BE2C (cell line): ENCODE results near the gene LRG1.
A peak's percentile ranks its signal among the peaks of the same experiment; 100 is the strongest.

Experiments
- DNase-seq: peaks from one replicate; pipeline ENCODE4 v3.0.0-alpha.2; 2020
- H3K27me3 ChIP-seq: fragments of 250-450 bp; sonication (Bioruptor Pico); 2 replicates; pipeline ENCODE4 v1.5.1; 2020; ENCODE audit warnings: mild to moderate bottlenecking
- H3K36me3 ChIP-seq: fragments of 250-450 bp; sonication (Bioruptor Pico); 2 replicates; pipeline ENCODE4 v1.5.1; 2020; ENCODE audit warnings: mild to moderate bottlenecking
- H3K4me1 ChIP-seq: fragments of 250-450 bp; sonication (Bioruptor Pico); 2 replicates; pipeline ENCODE4 v1.5.1; 2020
- H3K4me3 ChIP-seq: 2 replicates; pipeline ENCODE4 v1.5.1; 2011; ENCODE audit warnings: low read depth, low read length
- H3K9me3 ChIP-seq: fragments of 250-450 bp; sonication (Bioruptor Pico); 2 replicates; pipeline ENCODE4 v1.5.1; 2020
- TF ChIP-seq, protein P1 (sequence below): IDR thresholded peaks from 2 replicates; pipeline ENCODE4 v1.5.1; 2012; ENCODE audit warnings: mild to moderate bottlenecking, low read depth, low read length

The LRG1 gene

GRCh38 chr19:4553092-4553695 lies 13.4 kb upstream of the LRG1 start:
- TF ChIP-seq, protein P1, sequence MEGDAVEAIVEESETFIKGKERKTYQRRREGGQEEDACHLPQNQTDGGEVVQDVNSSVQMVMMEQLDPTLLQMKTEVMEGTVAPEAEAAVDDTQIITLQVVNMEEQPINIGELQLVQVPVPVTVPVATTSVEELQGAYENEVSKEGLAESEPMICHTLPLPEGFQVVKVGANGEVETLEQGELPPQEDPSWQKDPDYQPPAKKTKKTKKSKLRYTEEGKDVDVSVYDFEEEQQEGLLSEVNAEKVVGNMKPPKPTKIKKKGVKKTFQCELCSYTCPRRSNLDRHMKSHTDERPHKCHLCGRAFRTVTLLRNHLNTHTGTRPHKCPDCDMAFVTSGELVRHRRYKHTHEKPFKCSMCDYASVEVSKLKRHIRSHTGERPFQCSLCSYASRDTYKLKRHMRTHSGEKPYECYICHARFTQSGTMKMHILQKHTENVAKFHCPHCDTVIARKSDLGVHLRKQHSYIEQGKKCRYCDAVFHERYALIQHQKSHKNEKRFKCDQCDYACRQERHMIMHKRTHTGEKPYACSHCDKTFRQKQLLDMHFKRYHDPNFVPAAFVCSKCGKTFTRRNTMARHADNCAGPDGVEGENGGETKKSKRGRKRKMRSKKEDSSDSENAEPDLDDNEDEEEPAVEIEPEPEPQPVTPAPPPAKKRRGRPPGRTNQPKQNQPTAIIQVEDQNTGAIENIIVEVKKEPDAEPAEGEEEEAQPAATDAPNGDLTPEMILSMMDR: no peak
- Histone ChIP-seq H3K27me3 (peaks cover 7% of the 10 kb centered on the region), H3K4me1 (peaks cover 3% of the 10 kb centered on the region), H3K4me3 (no peak overlapping the region), H3K9me3 (peaks cover 3% of the 10 kb centered on the region; the same call in 1 of the 2 replicates), H3K36me3 (no peaks in the 10 kb centered on the region)
- no peak for DNase-seq

DNA sequence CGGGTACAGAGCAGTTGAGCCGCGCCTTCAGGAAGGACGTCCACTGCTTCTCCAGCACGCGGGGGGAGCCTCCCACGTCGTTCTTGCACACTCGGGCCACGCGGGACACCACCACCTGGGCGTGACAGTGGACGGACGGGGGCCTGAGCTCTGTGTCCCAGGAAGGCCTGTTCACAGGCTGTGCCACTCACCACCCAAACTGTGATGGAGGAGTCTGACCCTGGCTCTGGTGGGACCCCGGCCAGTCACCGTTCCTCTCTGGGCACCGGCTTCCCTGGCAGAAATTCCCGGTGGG lies 12.6 kb upstream of the LRG1 start:
- Histone ChIP-seq H3K27me3 (peaks cover 14% of the 10 kb centered on the region), H3K4me3 (no peak overlapping the region), H3K4me1 (peaks cover 3% of the 10 kb centered on the region), H3K9me3 (peaks cover 3% of the 10 kb centered on the region; the same call in 1 of the 2 replicates), H3K36me3 (no peaks in the 10 kb centered on the region)
- TF ChIP-seq, protein P1: no peak
- no peak for DNase-seq

DNA sequence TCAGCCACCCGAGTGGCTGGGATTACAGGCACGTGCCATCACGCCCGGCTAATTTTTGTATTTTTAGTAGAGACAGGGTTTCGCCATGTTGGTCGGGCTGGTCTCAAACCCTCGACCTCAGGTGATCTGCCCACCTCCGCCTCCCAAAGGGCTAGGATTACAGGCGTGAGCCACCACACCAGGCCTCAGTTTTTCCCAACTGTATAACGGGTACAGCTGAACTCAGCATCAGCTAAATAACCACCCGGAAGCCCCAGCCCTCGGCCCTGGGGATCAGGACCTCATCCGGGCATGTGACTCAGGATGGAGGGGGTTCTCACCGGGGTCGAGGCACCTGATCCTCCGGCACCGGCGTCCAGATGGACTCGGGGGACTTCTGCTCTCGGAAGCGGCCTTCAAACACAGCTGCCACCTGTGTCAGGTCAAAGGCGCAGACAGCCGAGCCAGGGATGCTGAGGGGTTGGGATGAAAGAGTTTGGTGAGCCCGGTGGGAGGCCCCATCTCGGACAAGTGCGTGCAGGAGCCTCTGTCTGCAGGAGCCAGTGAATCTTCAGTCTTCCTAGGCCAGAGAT lies 10.7 kb upstream of the LRG1 start:
- H3K36me3 ChIP-seq: no peaks in the 10 kb centered on the region
- H3K4me1 ChIP-seq: no peaks in the 10 kb centered on the region
- no peak for DNase-seq
- H3K27me3 ChIP-seq: peaks cover 20% of the 10 kb centered on the region
- H3K4me3 ChIP-seq: no peak overlapping the region
- TF ChIP-seq, protein P1: no peak
- H3K9me3 ChIP-seq: peaks cover 3% of the 10 kb centered on the region; the same call in 1 of the 2 replicates

DNA sequence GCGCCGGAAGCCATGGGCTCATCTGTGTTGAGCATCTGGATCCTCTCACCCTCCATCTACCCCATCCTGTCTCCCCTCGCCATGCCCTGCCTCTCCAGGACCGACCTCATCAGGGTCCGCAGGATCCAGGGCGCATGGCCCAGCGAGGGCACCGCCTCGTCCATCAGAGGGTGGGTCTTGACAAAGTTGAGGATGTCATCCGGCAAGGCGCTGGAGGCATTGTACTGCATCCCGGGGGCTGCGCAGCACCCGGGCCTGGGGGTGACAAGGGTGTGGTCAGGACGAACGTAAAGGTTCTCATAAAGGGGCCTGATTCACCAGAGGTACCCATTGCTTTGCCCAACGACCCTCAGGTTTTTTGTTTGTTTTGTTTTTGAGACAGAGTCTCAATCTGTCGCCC lies 10.2 kb upstream of the LRG1 start:
- Histone ChIP-seq H3K27me3 (peaks cover 20% of the 10 kb centered on the region), H3K4me1 (no peaks in the 10 kb centered on the region), H3K36me3 (no peaks in the 10 kb centered on the region), H3K9me3 (0 out of 2 replicates have a peak, but pooled peaks cover 3% of the 10 kb centered on the region), H3K4me3 (no peak overlapping the region)
- TF ChIP-seq, protein P1: no peak
- DNase-seq: no peak

GRCh38 chr19:4548238-4548584 lies 8.4 kb upstream of the LRG1 start:
- no peak for DNase-seq
- H3K27me3 ChIP-seq: peaks cover 20% of the 10 kb centered on the region
- no peak overlapping the region for H3K4me3 ChIP-seq
- H3K4me1 ChIP-seq: no peaks in the 10 kb centered on the region
- H3K9me3 ChIP-seq: 0 out of 2 replicates have a peak, but pooled peaks cover 3% of the 10 kb centered on the region
- TF ChIP-seq, protein P1: no peak
- H3K36me3 ChIP-seq: no peaks in the 10 kb centered on the region

GRCh38 chr19:4547303-4548237 lies 7.7 kb upstream of the LRG1 start:
- no peaks in the 10 kb centered on the region for H3K36me3 ChIP-seq
- H3K4me1 ChIP-seq: no peaks in the 10 kb centered on the region
- no peak overlapping the region for H3K4me3 ChIP-seq
- peak; percentile 47 for DNase-seq
- H3K9me3 ChIP-seq: 0 out of 2 replicates have a peak, but pooled peaks cover 3% of the 10 kb centered on the region
- peaks cover 20% of the 10 kb centered on the region for H3K27me3 ChIP-seq
- TF ChIP-seq, protein P1: peak; percentile 49
